ENCODE measurements around the gene TRIM49D1. TPM values are rescaled to one million over a fixed set of nuclear protein-coding genes. Genes with fewer than 3 reads are reported as not detected.
"Not testable (repeated sequence)": the region's sequence is repeated elsewhere in the genome, so short reads cannot be mapped to it uniquely, and the experiment has no call there.

TRIM49D1 gene
- total RNA-seq, 2 experiments from 2014 or later, result not detected

GRCh38 chr11:89893245-89893644 lies 28.8 kb downstream of the TRIM49D1 start:
- intact Hi-C loops (cut with micrococcal nuclease; ENCODE audit: unreplicated experiment); CTCF ChIA-PET (ENCODE audit: unreplicated experiment); BruUV-seq (replicated peaks); H3K9me3 ChIP-seq (ENCODE audit: low read length); DNase-seq (ENCODE audit: low spot score); H3K36me3 ChIP-seq (ENCODE audit: insufficient read depth, low read length); POLR2A ChIA-PET; H3K9me2 ChIP-seq (ENCODE audit: insufficient read depth, low read length); H3K27ac ChIP-seq (ENCODE audit: low read depth, low read length, poor library complexity, severe bottlenecking); H2AFZ ChIP-seq (ENCODE audit: low read length); H4K20me1 ChIP-seq (ENCODE audit: insufficient read depth, low read length); H3K79me2 ChIP-seq (ENCODE audit: insufficient read depth, low read depth, low read length); H3K4me2 ChIP-seq (ENCODE audit: low read length); H3K4me3 ChIP-seq (ENCODE audit: low read depth, low read length, poor library complexity, severe bottlenecking); H3K4me1 ChIP-seq (ENCODE audit: insufficient read depth, low read length, poor library complexity, severe bottlenecking): not testable (repeated sequence)

DNA sequence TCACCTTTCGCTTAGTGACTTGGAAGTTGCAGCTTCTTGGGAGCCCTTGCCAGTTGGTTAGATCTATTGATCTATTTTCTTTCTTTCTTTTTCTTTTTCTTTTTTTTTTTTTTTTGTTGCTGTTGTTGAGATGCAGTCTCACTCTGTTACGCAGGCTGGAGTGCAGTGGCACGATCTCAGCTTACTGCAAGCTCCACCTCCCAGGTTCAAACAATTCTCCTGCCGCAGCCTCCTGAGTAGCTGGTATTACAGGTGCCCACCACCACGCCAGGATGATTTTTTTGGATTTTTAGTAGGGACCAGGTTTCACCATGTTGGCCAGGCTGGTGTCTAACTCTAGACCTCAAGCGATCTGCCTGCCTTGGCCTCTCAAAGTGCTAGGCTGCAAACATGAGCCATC lies 44.5 kb downstream of the TRIM49D1 start:
- H3K9me3 ChIP-seq (ENCODE audit: low read length); H3K4me1 ChIP-seq (ENCODE audit: insufficient read depth, low read length, poor library complexity, severe bottlenecking); H3K4me2 ChIP-seq (ENCODE audit: low read length); H3K9me2 ChIP-seq (ENCODE audit: insufficient read depth, low read length); H4K20me1 ChIP-seq (ENCODE audit: insufficient read depth, low read length); H2AFZ ChIP-seq (ENCODE audit: low read length); H3K27ac ChIP-seq (ENCODE audit: low read depth, low read length, poor library complexity, severe bottlenecking); DNase-seq (ENCODE audit: low spot score); CTCF ChIA-PET (ENCODE audit: unreplicated experiment); H3K4me3 ChIP-seq (ENCODE audit: low read depth, low read length, poor library complexity, severe bottlenecking); POLR2A ChIA-PET; BruUV-seq (replicated peaks); intact Hi-C loops (cut with micrococcal nuclease; ENCODE audit: unreplicated experiment); H3K79me2 ChIP-seq (ENCODE audit: insufficient read depth, low read depth, low read length); H3K36me3 ChIP-seq (ENCODE audit: insufficient read depth, low read length): not testable (repeated sequence)

DNA sequence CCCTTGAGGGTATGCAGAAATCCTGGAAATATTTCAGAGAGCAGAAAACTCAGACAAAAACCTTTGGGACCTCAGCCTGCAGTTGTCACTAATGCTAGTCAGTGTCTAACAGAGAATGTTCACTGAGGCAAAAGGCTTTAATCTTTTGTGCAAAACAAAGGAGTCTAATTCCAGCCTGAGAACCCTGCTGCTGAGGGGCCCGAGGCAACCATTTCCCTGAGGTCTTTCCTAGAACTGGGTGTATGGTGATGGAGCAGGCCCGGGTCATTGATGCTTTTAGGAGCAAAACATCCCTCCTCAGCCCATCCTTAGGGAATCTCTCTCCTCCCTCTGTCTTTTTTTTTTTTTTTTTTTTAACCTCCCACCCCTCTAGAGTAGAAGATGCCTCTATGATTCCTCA lies 49.5 kb downstream of the TRIM49D1 start:
- H4K20me1 ChIP-seq (ENCODE audit: insufficient read depth, low read length); intact Hi-C loops (cut with micrococcal nuclease; ENCODE audit: unreplicated experiment); H3K36me3 ChIP-seq (ENCODE audit: insufficient read depth, low read length); BruUV-seq (replicated peaks); H3K4me1 ChIP-seq (ENCODE audit: insufficient read depth, low read length, poor library complexity, severe bottlenecking); H2AFZ ChIP-seq (ENCODE audit: low read length); DNase-seq (ENCODE audit: low spot score); POLR2A ChIA-PET; H3K9me3 ChIP-seq (ENCODE audit: low read length); H3K9me2 ChIP-seq (ENCODE audit: insufficient read depth, low read length); H3K79me2 ChIP-seq (ENCODE audit: insufficient read depth, low read depth, low read length); H3K4me2 ChIP-seq (ENCODE audit: low read length); H3K27ac ChIP-seq (ENCODE audit: low read depth, low read length, poor library complexity, severe bottlenecking); CTCF ChIA-PET (ENCODE audit: unreplicated experiment); H3K4me3 ChIP-seq (ENCODE audit: low read depth, low read length, poor library complexity, severe bottlenecking): not testable (repeated sequence)

GRCh38 chr11:89865223-89865622 lies 56.8 kb downstream of the TRIM49D1 start:
- H3K79me2 ChIP-seq (ENCODE audit: insufficient read depth, low read depth, low read length); H3K9me3 ChIP-seq (ENCODE audit: low read length); H3K36me3 ChIP-seq (ENCODE audit: insufficient read depth, low read length); H3K9me2 ChIP-seq (ENCODE audit: insufficient read depth, low read length); BruUV-seq (replicated peaks); H3K4me1 ChIP-seq (ENCODE audit: insufficient read depth, low read length, poor library complexity, severe bottlenecking); intact Hi-C loops (cut with micrococcal nuclease; ENCODE audit: unreplicated experiment); H3K4me2 ChIP-seq (ENCODE audit: low read length); H4K20me1 ChIP-seq (ENCODE audit: insufficient read depth, low read length); DNase-seq (ENCODE audit: low spot score); CTCF ChIA-PET (ENCODE audit: unreplicated experiment); H3K4me3 ChIP-seq (ENCODE audit: low read depth, low read length, poor library complexity, severe bottlenecking); H2AFZ ChIP-seq (ENCODE audit: low read length); POLR2A ChIA-PET; H3K27ac ChIP-seq (ENCODE audit: low read depth, low read length, poor library complexity, severe bottlenecking): not testable (repeated sequence)

GRCh38 chr11:89863906-89864704 lies 57.9 kb downstream of the TRIM49D1 start:
- H3K9me2 ChIP-seq (ENCODE audit: insufficient read depth, low read length); H3K79me2 ChIP-seq (ENCODE audit: insufficient read depth, low read depth, low read length); H3K9me3 ChIP-seq (ENCODE audit: low read length); BruUV-seq (replicated peaks); intact Hi-C loops (cut with micrococcal nuclease; ENCODE audit: unreplicated experiment); H3K4me3 ChIP-seq (ENCODE audit: low read depth, low read length, poor library complexity, severe bottlenecking); H3K4me2 ChIP-seq (ENCODE audit: low read length); H3K4me1 ChIP-seq (ENCODE audit: insufficient read depth, low read length, poor library complexity, severe bottlenecking); H4K20me1 ChIP-seq (ENCODE audit: insufficient read depth, low read length); DNase-seq (ENCODE audit: low spot score); H3K27ac ChIP-seq (ENCODE audit: low read depth, low read length, poor library complexity, severe bottlenecking); H3K36me3 ChIP-seq (ENCODE audit: insufficient read depth, low read length); POLR2A ChIA-PET; H2AFZ ChIP-seq (ENCODE audit: low read length); CTCF ChIA-PET (ENCODE audit: unreplicated experiment): not testable (repeated sequence)

Small RNA genes within 50 kb of the gene (small RNA-seq; reads per million reads assigned to genes)
- gene AP004607.1, result not detected

Other genes with a start within 250 kb of the TRIM49D1 start
- gene TRIM77, start 211.9 kb downstream of the TRIM49D1 start, total RNA-seq (2014; rRNA removed; shearing (Covaris generic)), result not detected in 2 replicates
- not detected in 2 replicates for gene TRIM77, start 211.9 kb downstream of the TRIM49D1 start, total RNA-seq (2022)
- gene TRIM49, start 113.7 kb downstream of the TRIM49D1 start, total RNA-seq (2014; rRNA removed; shearing (Covaris generic)), result not detected in 2 replicates
- not detected in 2 replicates for gene TRIM49, start 113.7 kb downstream of the TRIM49D1 start, total RNA-seq (2022)
- not detected in 2 replicates for gene TRIM64B, start 43.8 kb downstream of the TRIM49D1 start, total RNA-seq (2014; rRNA removed; shearing (Covaris generic))
- gene TRIM64B, start 43.8 kb downstream of the TRIM49D1 start, total RNA-seq (2022), result not detected in 2 replicates
- gene TRIM49D2, start 1.8 kb upstream of the TRIM49D1 start, total RNA-seq (2014; rRNA removed; shearing (Covaris generic)), result not detected in 2 replicates
- not detected in 2 replicates for gene TRIM49D2, start 1.8 kb upstream of the TRIM49D1 start, total RNA-seq (2022)
- not detected in 2 replicates for gene TRIM64, start 43.8 kb upstream of the TRIM49D1 start, total RNA-seq (2014; rRNA removed; shearing (Covaris generic))
- not detected in 2 replicates for gene TRIM64, start 43.8 kb upstream of the TRIM49D1 start, total RNA-seq (2022)
- gene TRIM49C, start 108.9 kb upstream of the TRIM49D1 start, total RNA-seq (2014; rRNA removed; shearing (Covaris generic)), result not detected in 2 replicates
- gene TRIM49C, start 108.9 kb upstream of the TRIM49D1 start, total RNA-seq (2022), result not detected in 2 replicates
- not detected in 2 replicates for gene UBTFL1, start 163.7 kb upstream of the TRIM49D1 start, total RNA-seq (2014; rRNA removed; shearing (Covaris generic))
- not detected in 2 replicates for gene UBTFL1, start 163.7 kb upstream of the TRIM49D1 start, total RNA-seq (2022)
- gene NAALAD2, start 212.4 kb upstream of the TRIM49D1 start, total RNA-seq (2014; rRNA removed; shearing (Covaris generic)), result not detected in 2 replicates
- gene NAALAD2, start 212.4 kb upstream of the TRIM49D1 start, total RNA-seq (2022), result not detected in 2 replicates